Body of pancreas (tissue), 4 donors: ENCODE data around the gene PANK1.

ENCODE experiments used
- CTCF ChIP-seq, 7 experiments: fragments of 450-650 bp in 4 of 7; fragments of 200-600 bp in 3 of 7; sonication (generic) in 3 of 7; IDR thresholded peaks; one replicate each; pipeline ENCODE4 v1.5.1; 2016 to 2019; ENCODE audit warnings: antibody characterized with exemption in 7 of 7
- POLR2A ChIP-seq, 3 donors: fragments of 450-650 bp; IDR thresholded peaks; one replicate each; pipeline ENCODE4 v1.6.1; 2016; ENCODE audit warnings: antibody characterized with exemption in 3 of 3, mild to moderate bottlenecking in 2 of 3

GRCh38 chr10:89536013-89536354, 109.1 kb downstream of the PANK1 start:
- TF ChIP-seq CTCF (IDR thresholded peaks at IDR 0.05), result no peak
- no peak for TF ChIP-seq POLR2A (IDR thresholded peaks at IDR 0.05)
